GM19452 (cell line): Measurements from ENCODE around the gene PHKB.
"Not testable (repeated sequence)": the region's sequence is repeated elsewhere in the genome, so short reads cannot be mapped to it uniquely, and the experiment has no call there.

ENCODE experiments used
- ATAC-seq: cut with Tn5 transposase; IDR thresholded peaks from one replicate; pipeline ENCODE4 v1.9.1; 2021; ENCODE audit not compliant: unreplicated experiment

PHKB gene

GRCh38 chr16:47469227-47469626, 8.1 kb downstream of the PHKB start:
- ATAC-seq: no peak

- ATAC-seq: no peak
These were observed 9.1 kb downstream of the PHKB start for GRCh38 chr16:47470211-47470610.

GRCh38 chr16:47470810-47471209, 9.7 kb downstream of the PHKB start:
- ATAC-seq: no peak

- ATAC-seq: not testable (repeated sequence)
These were observed 11.9 kb downstream of the PHKB start for GRCh38 chr16:47473004-47473403.

GRCh38 chr16:47473792-47474191, 12.7 kb downstream of the PHKB start:
- ATAC-seq: no peak

GRCh38 chr16:47475786-47476185, 14.7 kb downstream of the PHKB start:
- ATAC-seq: no peak

GRCh38 chr16:47476654-47477345, 15.7 kb downstream of the PHKB start:
- no peak for ATAC-seq

GRCh38 chr16:47477679-47478078, 16.5 kb downstream of the PHKB start:
- ATAC-seq: no peak

GRCh38 chr16:47480410-47480809, 19.3 kb downstream of the PHKB start:
- no peak for ATAC-seq

GRCh38 chr16:47481698-47482374, 20.7 kb downstream of the PHKB start:
- ATAC-seq: peak; percentile 54

GRCh38 chr16:47483616-47484015, 22.5 kb downstream of the PHKB start:
- no peak for ATAC-seq

- peak; percentile 58 for ATAC-seq
These were observed 25.7 kb downstream of the PHKB start for GRCh38 chr16:47486856-47487255.

- ATAC-seq: no peak
These were observed 26.9 kb downstream of the PHKB start for GRCh38 chr16:47488051-47488450.

- ATAC-seq: no peak
These were observed 29.3 kb downstream of the PHKB start for GRCh38 chr16:47490471-47490870.

- no peak for ATAC-seq
These were observed 30.9 kb downstream of the PHKB start for GRCh38 chr16:47492036-47492427.

- peak; percentile 82 for ATAC-seq
These were observed 31.6 kb downstream of the PHKB start for GRCh38 chr16:47492428-47493377.

- peak; percentile 52 for ATAC-seq
These were observed 32.5 kb downstream of the PHKB start for GRCh38 chr16:47493381-47494337.

- no peak for ATAC-seq
These were observed 38.1 kb downstream of the PHKB start for GRCh38 chr16:47499080-47499699.

GRCh38 chr16:47499700-47500264, 38.7 kb downstream of the PHKB start:
- no peak for ATAC-seq

GRCh38 chr16:47503936-47504335, 42.8 kb downstream of the PHKB start:
- no peak for ATAC-seq
